HFFc6 (cell line): ENCODE results near the gene RFPL2. TPM values are rescaled to one million over a fixed set of nuclear protein-coding genes. Genes with fewer than 3 reads are reported as not detected.
"Not testable (repeated sequence)": the region's sequence is repeated elsewhere in the genome, so short reads cannot be mapped to it uniquely, and the experiment has no call there.

Experiments used
- DNase-seq: peaks from one replicate; pipeline ENCODE4 v3.0.0-alpha.2; 2018
- H3K27ac Mint-ChIP-seq: 2 replicates; pipeline ENCODE4 v1.8.0; 2020; ENCODE audit warnings: mild to moderate bottlenecking, mixed read lengths
- H3K27me3 Mint-ChIP-seq: 2 replicates; pipeline ENCODE4 v1.8.0; 2021; ENCODE audit warnings: mild to moderate bottlenecking, moderate library complexity, mixed read lengths; ENCODE audit not compliant: insufficient read depth
- H3K36me3 Mint-ChIP-seq: 2 replicates; pipeline ENCODE4 v1.8.0; 2021; ENCODE audit warnings: low read depth, mixed read lengths
- H3K4me1 Mint-ChIP-seq: 2 replicates; pipeline ENCODE4 v1.8.0; 2020; ENCODE audit warnings: low read depth, mixed read lengths
- H3K4me3 Mint-ChIP-seq: 2 replicates; pipeline ENCODE4 v1.8.0; 2020; ENCODE audit warnings: mild to moderate bottlenecking, moderate library complexity, mixed read lengths
- H3K9me3 Mint-ChIP-seq: 2 replicates; pipeline ENCODE4 v1.8.0; 2020; ENCODE audit warnings: mild to moderate bottlenecking, mixed read lengths
- CTCF ChIP-seq: fragments of 200-600 bp; sonication (generic); IDR thresholded peaks from 2 replicates; pipeline ENCODE4 v1.5.0; 2021; ENCODE audit warnings: antibody characterized with exemption, mild to moderate bottlenecking
- total RNA-seq, 6 experiments: library from RNA; stranded (reverse); fragmentation: NEBNext Ultra II Directional; extraction: Animal tissue kit (Norgen Biotek cat#: 25700); gene quantifications; 2 replicates in 1 of 6; 3 replicates in 5 of 6; pipeline ENCODE4 v1.2.3, GENCODE V29; 2021

Gene RFPL2
- total RNA-seq, 6 experiments from 2014 or later: not detected

- Mint-ChIP-seq H3K27me3 (peaks cover 32% of the 10 kb centered on the region), H3K27ac (no peak overlapping the region), H3K4me3 (no peak overlapping the region), H3K9me3 (no peaks in the 10 kb centered on the region), H3K4me1 (no peaks in the 10 kb centered on the region), H3K36me3 (no peaks in the 10 kb centered on the region)
- no peak for DNase-seq
- TF ChIP-seq CTCF: no peak
Measured at GRCh38 chr22:32175115-32175514, 29.8 kb downstream of the RFPL2 start.

- Mint-ChIP-seq H3K36me3 (no peaks in the 10 kb centered on the region), H3K4me1 (no peaks in the 10 kb centered on the region), H3K9me3 (no peaks in the 10 kb centered on the region), H3K27me3 (peaks cover 21% of the 10 kb centered on the region), H3K27ac (no peak overlapping the region), H3K4me3 (no peak overlapping the region)
- no peak for TF ChIP-seq CTCF
- no peak for DNase-seq
Measured at GRCh38 chr22:32165681-32166080, 39.2 kb downstream of the RFPL2 start.

GRCh38 chr22:32164075-32164860, 40.6 kb downstream of the RFPL2 start:
- Mint-ChIP-seq H3K36me3 (no peaks in the 10 kb centered on the region), H3K4me1 (no peaks in the 10 kb centered on the region), H3K27me3 (peaks cover 15% of the 10 kb centered on the region), H3K27ac (no peak overlapping the region), H3K4me3 (no peak overlapping the region), H3K9me3 (no peaks in the 10 kb centered on the region)
- TF ChIP-seq CTCF: no peak
- no peak for DNase-seq

GRCh38 chr22:32160411-32160810, 44.5 kb downstream of the RFPL2 start:
- not testable (repeated sequence) for H3K27ac Mint-ChIP-seq, H3K36me3 Mint-ChIP-seq, DNase-seq, H3K4me3 Mint-ChIP-seq, H3K9me3 Mint-ChIP-seq, H3K4me1 Mint-ChIP-seq
- peaks cover 10% of the 10 kb centered on the region for H3K27me3 Mint-ChIP-seq

GRCh38 chr22:32158712-32159533, 46.0 kb downstream of the RFPL2 start, which contains the start of gene C22orf42:
C22orf42 (minus strand) TSS chr22:32159303; CDS start chr22:32159215, 88 bp downstream.
- Mint-ChIP-seq H3K4me1 (no peaks in the 10 kb centered on the region), H3K4me3 (no peak within 1 kb of the TSS), H3K9me3 (no peaks in the 10 kb centered on the region), H3K27ac (no peak within 1 kb of the TSS), H3K27me3 (peaks cover 15% of the 10 kb centered on the region), H3K36me3 (no peaks in the 10 kb centered on the region)
- no peak for TF ChIP-seq CTCF
- no peak for DNase-seq

GRCh38 chr22:32157632-32158031, 47.2 kb downstream of the RFPL2 start:
- not testable (repeated sequence) for H3K36me3 Mint-ChIP-seq, H3K9me3 Mint-ChIP-seq, H3K4me1 Mint-ChIP-seq, H3K27ac Mint-ChIP-seq, H3K4me3 Mint-ChIP-seq, DNase-seq
- peaks cover 13% of the 10 kb centered on the region for H3K27me3 Mint-ChIP-seq

- not testable (repeated sequence) for H3K4me3 Mint-ChIP-seq, DNase-seq, H3K9me3 Mint-ChIP-seq, H3K27ac Mint-ChIP-seq, H3K36me3 Mint-ChIP-seq, H3K4me1 Mint-ChIP-seq
- peaks cover 13% of the 10 kb centered on the region for H3K27me3 Mint-ChIP-seq
Measured at GRCh38 chr22:32154727-32155126, 50.1 kb downstream of the RFPL2 start.

GRCh38 chr22:32151641-32152040, 53.2 kb downstream of the RFPL2 start:
- H3K4me1 Mint-ChIP-seq, H3K4me3 Mint-ChIP-seq, H3K9me3 Mint-ChIP-seq, H3K27ac Mint-ChIP-seq, DNase-seq, H3K36me3 Mint-ChIP-seq: not testable (repeated sequence)
- peaks cover 11% of the 10 kb centered on the region for H3K27me3 Mint-ChIP-seq

GRCh38 chr22:32150647-32151046, 54.2 kb downstream of the RFPL2 start:
- not testable (repeated sequence) for H3K4me1 Mint-ChIP-seq, H3K36me3 Mint-ChIP-seq, H3K9me3 Mint-ChIP-seq, H3K27me3 Mint-ChIP-seq, H3K4me3 Mint-ChIP-seq, H3K27ac Mint-ChIP-seq, DNase-seq
